Measurements from ENCODE around the gene C10orf62.
A peak's percentile ranks its signal among the peaks of the same experiment; 100 is the strongest.
"Not testable (repeated sequence)": the region's sequence is repeated elsewhere in the genome, so short reads cannot be mapped to it uniquely, and the experiment has no call there.

The C10orf62 gene

GRCh38 chr10:97566336-97566996 is 23.1 kb upstream of the C10orf62 start:
- no peak for DNase-seq

DNA sequence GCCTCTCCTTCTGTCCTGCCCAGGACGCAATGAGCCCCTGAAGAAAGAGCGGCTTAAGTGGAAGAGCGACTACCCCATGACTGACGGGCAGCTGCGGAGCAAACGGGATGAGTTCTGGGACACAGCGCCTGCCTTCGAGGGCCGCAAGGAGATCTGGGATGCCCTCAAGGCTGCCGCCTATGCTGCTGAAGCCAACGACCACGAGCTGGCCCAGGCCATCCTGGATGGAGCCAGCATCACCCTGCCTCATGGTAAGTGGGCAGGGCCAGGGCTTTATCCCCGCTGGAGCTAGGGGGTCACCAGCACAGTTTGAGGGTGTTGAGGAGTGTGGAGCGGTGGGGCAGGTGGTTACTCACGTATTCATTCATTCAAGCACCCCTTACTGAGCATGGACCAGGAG is 21.6 kb upstream of the C10orf62 start:
- DNase-seq: no peak

GRCh38 chr10:97570146-97570788 is 19.3 kb upstream of the C10orf62 start:
- no peak for DNase-seq

DNA sequence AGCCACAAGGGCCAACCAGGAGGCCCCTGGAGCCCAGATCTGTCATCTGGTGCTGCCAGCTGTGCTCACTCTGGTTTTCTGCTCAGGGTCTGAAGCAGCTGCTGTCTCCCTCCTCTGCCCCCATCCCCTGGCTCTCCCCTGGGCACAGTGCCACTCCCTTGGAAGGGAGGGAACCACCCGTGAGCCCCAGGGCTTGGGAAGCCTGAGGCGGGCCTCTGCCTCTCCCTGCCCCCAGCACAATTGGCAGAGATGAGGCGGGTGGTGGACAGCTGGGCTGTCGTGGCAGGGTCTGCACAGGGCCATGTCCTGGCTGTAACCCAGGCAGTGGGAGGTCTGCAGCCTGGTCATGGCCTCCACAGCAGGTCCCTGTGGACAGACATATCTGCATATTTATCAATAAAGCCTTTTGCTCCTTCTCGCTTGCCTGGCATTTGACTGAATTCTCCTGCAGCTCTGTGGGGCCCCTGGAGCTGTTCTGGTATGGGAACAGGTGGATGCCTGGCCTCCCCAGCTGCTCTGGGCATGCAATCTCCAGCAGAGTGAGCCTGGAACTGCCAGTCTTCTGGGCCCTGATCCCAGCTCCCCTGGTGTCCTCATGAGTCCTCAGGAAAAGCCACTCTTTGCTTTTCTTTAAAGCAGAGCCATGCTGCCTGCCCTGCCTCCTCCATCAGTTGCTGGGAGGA is 18.6 kb upstream of the C10orf62 start:
- no peak for DNase-seq

GRCh38 chr10:97571622-97572021 is 17.9 kb upstream of the C10orf62 start:
- no peak for DNase-seq

DNA sequence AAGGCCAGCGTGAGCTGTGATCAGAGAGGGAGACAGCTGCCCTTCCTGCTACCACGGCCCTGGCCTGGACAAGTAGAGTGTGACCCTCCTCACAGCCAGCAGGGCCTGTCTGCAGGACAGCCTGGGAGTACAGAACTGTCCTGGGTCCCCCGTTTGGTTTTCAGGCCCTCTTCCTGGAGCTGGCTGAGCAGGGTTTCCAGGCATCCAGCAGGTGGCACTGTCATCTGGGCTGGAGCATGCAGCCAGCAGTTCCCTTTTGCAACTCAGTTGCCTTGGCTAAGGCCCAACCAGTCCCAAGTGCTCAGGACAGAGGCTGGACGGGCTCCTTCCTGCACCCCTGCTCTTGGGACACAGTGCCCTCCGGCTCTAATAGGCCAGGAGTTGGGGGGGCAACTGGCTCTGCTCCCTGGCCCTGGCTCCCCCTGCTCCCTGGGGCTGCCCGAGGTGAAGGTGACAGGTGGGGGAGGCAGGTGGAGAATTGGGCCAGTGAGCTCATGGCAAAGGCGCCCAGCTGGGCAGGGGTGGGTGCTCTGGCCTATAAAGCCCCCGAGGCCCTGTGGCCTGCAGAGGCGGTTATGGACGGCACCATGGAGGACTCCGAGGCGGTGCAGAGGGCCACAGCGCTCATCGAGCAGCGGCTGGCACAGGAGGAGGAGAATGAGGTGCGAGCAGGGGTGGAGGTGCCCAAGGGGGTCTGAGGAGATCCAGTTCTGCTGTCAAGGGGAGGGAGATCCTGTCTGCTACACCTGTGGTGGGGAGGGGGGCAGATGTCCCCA is 17.1 kb upstream of the C10orf62 start, which contains the start of gene ANKRD2:
Gene ANKRD2 (plus strand): TSS at position 566 of the 776 bp plus-strand sequence. CDS start 10 bp downstream, at position 576.
- DNase-seq: peak; percentile 69

DNA sequence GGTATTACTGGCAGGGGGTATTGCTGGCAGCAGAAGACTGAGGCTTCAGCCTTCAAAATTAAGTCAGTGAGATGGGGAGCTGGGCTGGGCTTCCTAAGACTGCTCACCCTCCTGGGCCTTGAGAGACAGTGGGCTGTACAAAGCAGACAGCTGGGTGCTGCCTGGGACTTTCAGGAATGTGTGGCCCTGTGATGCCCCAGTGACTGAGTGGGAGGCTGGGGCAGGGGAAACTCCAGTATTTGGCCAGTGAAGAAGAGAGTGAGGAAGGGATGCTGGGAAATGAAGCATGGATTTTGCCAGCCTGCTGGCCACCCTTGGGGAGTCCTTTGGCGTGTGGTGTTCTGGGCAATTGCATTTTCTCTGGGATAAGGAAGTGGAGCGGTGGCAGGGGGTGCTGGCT is 16.5 kb upstream of the C10orf62 start:
- DNase-seq: no peak

- DNase-seq: no peak
Observed at GRCh38 chr10:97573672-97574071, 15.8 kb upstream of the C10orf62 start.

DNA sequence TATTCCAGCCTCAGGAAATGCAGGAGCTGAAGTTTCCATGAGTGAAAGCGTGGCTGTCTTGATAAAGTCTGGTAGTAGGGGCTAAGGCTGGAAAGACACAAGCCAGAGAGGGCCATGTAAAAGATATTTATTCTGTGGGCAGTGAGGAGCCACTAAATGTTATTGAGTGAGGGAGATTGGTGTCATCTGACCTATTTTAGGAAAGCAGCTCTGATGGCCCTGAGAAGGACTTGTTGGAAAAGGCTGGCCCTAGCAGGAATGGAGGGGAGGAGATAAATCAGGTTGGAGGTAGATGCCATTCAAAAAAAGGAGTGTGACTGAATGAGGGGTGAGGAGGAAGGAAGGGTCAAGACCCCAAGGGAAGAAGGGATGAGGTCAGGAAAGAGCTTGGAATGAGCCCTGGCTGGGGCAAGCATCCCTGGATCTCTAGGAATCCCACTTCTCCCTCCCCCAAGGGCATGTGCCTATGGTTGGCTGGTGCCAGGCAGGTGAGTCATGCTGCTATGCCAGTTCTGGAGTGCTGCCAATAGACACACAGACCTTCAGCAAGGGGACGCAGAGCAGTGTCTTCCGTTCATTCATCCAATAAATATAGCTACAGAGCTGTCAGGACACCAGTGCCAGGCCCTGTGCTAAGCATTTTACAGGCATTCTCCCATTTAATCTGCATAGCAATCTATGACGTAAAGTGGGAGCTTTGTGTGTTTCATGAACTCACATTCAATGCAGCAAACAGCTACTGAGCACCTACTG is 15.0 kb upstream of the C10orf62 start:
- peak; percentile 72 for DNase-seq

DNA sequence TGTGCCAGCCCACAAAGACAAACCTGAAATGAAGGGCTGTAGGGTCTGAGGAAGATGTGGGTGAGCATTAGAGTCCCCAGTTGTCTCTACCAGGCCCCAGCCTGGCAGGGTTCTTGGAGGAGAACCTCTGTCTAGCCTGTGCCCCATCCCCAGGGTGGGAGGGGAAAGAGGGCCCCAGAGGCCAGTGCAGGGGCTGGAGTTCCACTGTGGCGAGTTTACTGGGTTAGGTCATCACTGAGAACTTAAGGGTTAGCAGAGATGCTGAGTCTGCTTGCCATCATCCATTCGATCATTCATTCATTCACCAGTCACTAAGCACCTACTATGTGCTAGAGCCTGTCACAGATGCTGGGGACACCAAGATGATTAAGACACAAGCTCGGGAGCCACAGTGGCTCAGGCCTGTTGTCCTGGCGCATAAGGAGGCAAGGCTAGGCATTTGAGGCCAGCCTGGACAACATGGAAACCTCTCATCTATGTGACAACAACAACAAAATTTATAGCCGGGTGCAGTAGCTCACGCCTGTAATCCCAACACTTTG is 14.3 kb upstream of the C10orf62 start:
- peak; percentile 20 for DNase-seq

DNA sequence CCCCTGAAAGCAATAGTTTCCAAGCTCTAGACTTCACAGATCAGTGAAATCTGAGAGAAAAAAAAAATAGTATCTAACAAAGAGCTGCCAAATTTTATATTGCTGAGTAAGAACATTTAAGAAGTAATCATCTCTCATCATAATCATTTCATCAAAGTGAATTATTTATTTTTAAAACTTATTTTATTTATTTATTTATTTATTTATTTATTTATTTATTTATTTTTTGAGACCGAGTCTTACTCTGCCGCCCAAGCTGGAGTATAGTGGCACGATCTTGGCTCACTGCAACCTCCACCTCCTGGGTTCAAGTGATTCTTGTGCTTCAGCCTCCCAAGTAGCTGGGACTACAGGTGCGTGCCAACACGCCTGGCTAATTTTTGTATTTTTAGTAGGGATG is 13.0 kb upstream of the C10orf62 start:
- DNase-seq: not testable (repeated sequence)

DNA sequence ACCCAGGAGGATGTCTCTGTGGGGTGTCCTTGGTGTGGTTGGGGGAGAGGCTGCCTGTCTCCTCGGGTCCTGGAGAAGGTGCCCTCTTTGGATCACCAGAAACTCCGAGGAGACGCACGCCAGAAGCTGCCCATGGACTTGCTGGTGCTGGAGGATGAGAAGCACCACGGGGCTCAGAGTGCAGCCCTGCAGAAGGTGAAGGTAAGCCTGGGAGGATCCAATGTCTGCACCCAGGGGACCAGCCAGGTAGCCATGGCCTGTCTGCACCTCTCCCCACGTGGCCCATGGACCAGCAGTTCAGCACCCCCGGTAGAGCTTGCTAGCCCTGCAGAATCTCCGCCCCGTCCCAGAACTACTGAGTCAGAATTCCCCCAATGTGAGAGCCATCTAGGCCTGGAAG is 11.8 kb upstream of the C10orf62 start:
- DNase-seq: no peak

DNA sequence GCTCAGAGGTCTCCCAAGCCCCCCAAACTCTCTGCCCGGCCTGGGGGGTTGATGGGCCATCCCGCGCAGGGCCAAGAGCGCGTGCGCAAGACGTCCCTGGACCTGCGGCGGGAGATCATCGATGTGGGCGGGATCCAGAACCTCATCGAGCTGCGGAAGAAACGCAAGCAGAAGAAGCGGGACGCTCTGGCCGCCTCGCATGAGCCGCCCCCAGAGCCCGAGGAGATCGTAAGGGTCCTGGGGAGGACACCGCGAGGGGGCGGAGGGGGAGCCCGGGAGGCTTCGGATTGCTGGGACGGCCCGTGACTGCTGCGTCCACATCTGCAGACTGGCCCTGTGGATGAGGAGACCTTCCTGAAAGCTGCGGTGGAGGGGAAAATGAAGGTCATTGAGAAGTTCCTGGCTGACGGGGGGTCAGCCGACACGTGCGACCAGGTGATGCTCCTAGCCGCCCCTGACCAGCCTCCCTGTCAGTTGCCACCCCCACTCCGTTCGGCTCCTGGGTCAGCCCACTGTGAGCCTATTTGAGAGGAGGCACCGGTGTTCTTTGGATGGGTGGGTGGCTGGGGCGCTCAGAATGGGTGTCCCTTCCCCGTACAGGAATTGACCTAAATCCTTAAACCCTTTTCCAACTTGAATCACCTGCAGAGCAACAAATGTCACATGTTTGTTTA is 11.2 kb upstream of the C10orf62 start:
- DNase-seq: no peak

DNA sequence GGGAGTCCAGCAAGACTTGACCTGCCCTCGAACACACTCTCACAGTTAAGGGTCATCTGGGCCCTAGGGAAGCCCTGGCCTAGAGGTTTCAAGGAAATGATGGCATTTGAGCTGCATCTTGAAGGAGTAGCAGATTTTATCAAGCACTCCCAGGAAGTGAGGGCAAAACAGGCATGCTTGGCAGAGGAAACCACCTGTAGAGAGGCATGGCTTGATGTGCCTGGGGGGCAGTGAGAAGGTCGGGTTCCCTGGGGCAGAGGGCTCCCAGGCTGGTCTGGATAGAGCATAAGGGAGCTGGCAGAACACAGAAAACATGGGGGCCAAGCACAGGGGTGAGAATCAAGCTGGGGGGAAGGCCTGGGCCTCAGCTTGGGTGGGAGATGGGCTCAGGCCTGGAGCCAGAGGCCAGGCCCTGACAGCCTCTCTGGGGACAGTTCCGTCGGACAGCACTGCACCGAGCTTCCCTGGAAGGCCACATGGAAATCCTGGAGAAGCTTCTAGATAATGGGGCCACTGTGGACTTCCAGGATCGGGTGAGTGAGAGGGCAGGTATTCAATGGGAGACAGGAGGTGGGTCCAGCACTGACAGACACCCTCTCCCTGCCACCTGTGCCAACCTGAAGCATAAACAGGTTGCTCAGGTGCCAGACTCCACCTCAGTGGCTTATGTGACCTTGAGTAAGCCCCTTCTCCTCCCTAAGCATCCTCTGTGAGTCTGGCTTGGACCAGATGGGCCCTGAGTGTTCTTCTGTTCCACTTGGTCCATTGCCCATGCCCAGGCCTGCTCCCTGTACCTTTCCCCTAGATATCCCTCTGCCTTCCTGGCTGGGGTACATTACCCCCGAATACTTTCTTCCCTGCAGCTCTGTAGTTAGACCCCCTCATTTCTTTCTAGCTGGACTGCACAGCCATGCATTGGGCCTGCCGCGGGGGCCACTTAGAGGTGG is 8.8 kb upstream of the C10orf62 start:
- no peak for DNase-seq

- DNase-seq: no peak
Observed at GRCh38 chr10:97582169-97582568, 7.4 kb upstream of the C10orf62 start.

DNA sequence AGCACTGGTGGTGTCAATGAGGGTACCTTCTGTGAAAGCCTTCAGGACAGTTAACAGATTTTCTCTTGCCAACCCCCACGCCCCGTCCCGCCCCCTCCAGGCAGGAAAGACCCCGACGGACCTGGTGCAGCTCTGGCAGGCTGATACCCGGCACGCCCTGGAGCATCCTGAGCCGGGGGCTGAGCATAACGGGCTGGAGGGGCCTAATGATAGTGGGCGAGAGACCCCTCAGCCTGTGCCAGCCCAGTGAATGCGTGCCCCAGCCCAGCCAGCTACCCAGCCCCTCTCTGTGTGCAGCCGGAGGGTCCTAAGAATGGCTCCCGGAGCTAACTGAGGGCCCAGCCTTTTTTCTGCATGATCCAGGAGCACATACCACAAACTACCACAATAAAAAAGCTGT is 6.0 kb upstream of the C10orf62 start:
- no peak for DNase-seq

GRCh38 chr10:97584060-97584797 is 5.3 kb upstream of the C10orf62 start, which contains the start of gene HOGA1:
Gene HOGA1 (plus strand): TSS chr10:97584389. CDS start chr10:97584704, 315 bp downstream.
- DNase-seq: peak; percentile 67

- DNase-seq: no peak
Observed at GRCh38 chr10:97584798-97585438, 4.6 kb upstream of the C10orf62 start.

GRCh38 chr10:97585439-97585811 is 4.1 kb upstream of the C10orf62 start:
- DNase-seq: no peak
